ENCODE results near the gene LSP1.
"Not testable (repeated sequence)": the region's sequence is repeated elsewhere in the genome, so short reads cannot be mapped to it uniquely, and the experiment has no call there.

The LSP1 gene

DNA sequence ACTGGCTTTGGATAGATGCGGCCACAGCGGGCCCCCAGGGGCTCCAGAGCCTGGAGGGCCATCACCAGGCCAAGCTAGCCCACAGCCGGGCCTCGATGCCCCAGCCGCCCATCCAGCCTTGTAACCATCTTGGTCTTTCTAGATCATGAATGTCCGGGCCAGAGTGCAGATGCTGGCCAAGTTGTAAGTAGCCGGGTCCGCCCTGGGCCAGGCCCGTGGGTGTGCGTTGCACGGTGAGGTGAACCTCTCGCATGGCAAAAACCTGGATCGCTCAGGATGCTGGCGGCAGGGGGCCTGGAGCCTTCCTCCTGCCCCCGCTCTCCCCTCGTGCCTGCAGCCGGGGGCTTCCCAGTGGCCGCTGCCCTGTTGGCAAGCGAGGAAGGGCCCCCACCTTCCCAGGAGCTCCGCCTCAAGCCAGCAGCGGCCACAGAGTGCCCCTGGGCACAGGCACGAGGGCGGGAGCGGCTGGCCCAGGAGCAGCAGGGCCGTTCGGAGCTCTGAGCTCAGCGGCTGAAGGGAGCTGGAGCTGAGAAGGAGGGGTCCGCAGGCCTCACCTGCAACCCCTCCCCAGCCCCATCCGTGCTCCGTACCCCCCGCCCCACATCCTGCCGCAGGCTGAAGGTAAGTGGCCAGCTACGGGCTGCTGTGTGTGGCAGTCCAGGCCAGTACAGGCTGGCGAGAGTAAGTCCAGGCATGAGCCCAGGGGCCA, 83.3 kb downstream of the LSP1 start:
- TF ChIP-seq, protein P1, sequence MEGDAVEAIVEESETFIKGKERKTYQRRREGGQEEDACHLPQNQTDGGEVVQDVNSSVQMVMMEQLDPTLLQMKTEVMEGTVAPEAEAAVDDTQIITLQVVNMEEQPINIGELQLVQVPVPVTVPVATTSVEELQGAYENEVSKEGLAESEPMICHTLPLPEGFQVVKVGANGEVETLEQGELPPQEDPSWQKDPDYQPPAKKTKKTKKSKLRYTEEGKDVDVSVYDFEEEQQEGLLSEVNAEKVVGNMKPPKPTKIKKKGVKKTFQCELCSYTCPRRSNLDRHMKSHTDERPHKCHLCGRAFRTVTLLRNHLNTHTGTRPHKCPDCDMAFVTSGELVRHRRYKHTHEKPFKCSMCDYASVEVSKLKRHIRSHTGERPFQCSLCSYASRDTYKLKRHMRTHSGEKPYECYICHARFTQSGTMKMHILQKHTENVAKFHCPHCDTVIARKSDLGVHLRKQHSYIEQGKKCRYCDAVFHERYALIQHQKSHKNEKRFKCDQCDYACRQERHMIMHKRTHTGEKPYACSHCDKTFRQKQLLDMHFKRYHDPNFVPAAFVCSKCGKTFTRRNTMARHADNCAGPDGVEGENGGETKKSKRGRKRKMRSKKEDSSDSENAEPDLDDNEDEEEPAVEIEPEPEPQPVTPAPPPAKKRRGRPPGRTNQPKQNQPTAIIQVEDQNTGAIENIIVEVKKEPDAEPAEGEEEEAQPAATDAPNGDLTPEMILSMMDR (IDR thresholded peaks at IDR 0.05; ENCODE audit: insufficient read depth, low read depth, low read length, missing control alignments), result no peak

DNA sequence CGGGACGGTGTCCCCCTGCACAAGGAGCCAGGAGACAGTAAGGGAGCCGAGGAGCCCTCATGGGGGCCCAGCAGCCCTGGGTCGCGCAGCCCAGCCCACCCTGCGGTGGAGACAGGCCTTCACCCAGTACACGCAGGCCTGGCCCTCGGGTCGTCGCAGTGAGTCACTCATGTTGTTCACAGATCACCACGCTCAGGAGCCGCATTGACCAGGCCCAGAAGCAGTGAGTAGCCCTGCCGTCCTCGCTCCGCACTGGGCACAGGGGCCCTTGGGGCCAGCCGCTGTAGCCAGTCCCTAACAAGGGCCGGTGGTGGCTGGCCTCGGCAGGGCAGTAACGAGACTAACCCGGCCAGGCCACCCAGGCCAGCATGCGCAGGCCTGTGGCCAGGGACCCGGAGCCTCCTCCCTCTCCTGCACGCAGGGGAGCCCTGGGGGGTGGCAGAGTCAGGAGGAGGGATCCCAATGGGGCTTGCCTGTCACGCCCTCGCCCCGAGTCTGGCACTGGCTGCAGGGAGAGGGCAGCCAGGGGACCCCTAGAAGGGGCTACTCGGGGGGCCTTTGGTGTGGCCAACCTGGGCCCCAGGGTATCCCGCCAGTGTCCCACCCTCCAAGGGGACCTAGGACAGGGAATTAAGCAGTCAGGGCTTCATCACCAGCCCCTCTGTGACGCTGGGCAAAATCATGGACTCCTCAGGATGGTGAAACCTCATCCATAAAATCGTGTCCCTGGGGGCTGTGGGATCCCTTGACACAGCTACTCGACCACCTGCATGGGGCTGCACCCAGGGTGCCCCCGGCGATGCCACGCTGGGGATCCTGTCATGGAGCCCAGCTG, 84.1 kb downstream of the LSP1 start:
- TF ChIP-seq, protein P1 (IDR thresholded peaks at IDR 0.05; ENCODE audit: insufficient read depth, low read depth, low read length, missing control alignments), result no peak
- DNase-seq (ENCODE audit: low read depth), result no peak
- H3K4me3 ChIP-seq (ENCODE audit: low read length), result no peak overlapping the region

More for the DNA sequence above, 83.3 kb downstream of the LSP1 start:
- DNase-seq (ENCODE audit: low read depth), result no peak
- H3K4me3 ChIP-seq (ENCODE audit: low read length), result no peak overlapping the region

GRCh38 chr11:1937616-1938342, 84.9 kb downstream of the LSP1 start:
- DNase-seq (ENCODE audit: low read depth), result no peak
- TF ChIP-seq, protein P1 (IDR thresholded peaks at IDR 0.05; ENCODE audit: insufficient read depth, low read depth, low read length, missing control alignments), result no peak
- H3K4me3 ChIP-seq (ENCODE audit: low read length), result no peak overlapping the region

- TF ChIP-seq, protein P1 (IDR thresholded peaks at IDR 0.05; ENCODE audit: insufficient read depth, low read depth, low read length, missing control alignments), result no peak
- DNase-seq (ENCODE audit: low read depth), result no peak
- H3K4me3 ChIP-seq (ENCODE audit: low read length), result no peak overlapping the region
Measured at GRCh38 chr11:1938343-1939005, 85.6 kb downstream of the LSP1 start.

DNA sequence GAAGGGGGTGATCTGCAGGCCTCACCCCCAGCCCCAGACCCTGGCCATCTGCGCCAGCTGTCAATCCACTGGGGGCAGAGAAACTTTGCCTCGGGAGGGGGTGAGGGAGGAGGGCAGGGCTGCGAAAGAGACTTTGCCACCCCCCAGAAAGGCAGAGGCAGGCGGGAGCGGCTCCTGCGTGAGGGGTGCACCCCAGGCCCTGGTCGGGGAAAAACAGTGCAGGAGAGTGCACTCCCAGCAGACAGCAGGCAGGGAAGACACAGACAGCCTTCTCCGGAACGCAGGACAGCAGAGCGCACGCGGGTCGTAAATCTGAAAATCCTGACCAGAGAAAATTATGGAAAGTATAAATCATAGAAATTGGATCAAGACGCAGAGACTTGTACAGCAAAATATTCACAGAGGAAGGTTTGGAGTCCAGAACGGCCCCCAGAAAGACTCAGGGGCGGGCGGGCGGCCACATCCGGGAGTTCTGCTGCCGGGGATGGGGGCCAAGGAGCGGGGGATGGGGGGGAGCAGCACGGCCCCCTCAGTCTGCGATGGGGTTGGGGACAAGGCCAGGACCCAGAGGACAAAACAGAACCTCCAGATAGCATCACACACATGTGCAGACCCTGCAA, 86.2 kb downstream of the LSP1 start:
- TF ChIP-seq, protein P1 (IDR thresholded peaks at IDR 0.05; ENCODE audit: insufficient read depth, low read depth, low read length, missing control alignments), result no peak
- H3K4me3 ChIP-seq (ENCODE audit: low read length), result no peak overlapping the region
- no peak for DNase-seq (ENCODE audit: low read depth)

DNA sequence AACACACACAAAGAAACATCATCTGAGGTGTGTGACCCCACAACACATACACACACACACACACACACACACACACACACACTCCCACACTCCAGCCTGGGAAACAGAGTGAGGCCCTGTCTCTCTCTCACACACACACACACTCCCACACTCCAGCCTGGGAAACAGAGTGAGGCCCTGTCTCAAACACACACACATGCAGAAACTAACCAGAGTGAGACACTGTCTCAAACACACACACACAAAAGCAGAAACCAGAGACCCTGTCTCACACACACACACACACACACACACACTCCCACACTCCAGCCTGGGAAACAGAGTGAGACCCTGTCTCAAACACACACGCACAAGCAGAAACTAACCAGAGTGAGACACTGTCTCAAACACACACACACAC, 86.9 kb downstream of the LSP1 start:
- DNase-seq (ENCODE audit: low read depth), result not testable (repeated sequence)

More for the DNA sequence above, 86.9 kb downstream of the LSP1 start:
- H3K4me3 ChIP-seq (ENCODE audit: low read length), result not testable (repeated sequence)

Measured in epithelial cell of esophagus (primary cell).